ENCODE data around the gene SH3BP2. TPM values are rescaled to one million over a fixed set of nuclear protein-coding genes. Genes with fewer than 3 reads are reported as not detected.

The SH3BP2 gene
- total and polyA plus RNA-seq, 2 donors from 2014 or later, result 27.3 to 128 TPM

DNA sequence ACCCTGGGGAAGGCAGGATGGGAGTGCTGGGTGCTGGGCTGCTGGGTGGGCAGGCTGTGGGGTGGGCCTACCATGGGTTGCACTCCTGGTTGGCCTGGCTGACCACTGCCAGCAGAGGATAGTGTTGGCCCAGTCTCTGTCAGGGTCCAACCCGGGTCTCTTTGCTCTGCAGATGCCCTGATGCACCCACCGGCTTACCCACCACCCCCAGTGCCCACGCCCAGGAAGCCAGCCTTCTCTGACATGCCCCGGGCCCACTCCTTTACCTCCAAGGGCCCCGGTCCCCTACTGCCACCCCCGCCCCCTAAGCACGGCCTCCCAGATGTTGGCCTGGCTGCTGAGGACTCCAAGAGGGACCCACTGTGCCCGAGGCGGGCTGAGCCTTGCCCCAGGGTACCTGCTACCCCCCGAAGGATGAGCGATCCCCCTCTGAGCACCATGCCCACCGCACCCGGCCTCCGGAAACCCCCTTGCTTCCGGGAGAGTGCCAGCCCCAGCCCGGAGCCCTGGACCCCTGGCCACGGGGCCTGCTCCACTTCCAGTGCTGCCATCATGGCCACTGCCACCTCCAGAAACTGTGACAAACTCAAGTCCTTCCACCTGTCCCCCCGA lies 36.5 kb downstream of the SH3BP2 start:
- Histone ChIP-seq H3K27me3 (ENCODE audit: control insufficient read depth, insufficient read depth, low read length) (no peaks in the 10 kb centered on the region), H3K4me1 (ENCODE audit: control insufficient read depth in 2 of 3, insufficient read depth in 2 of 3, low read depth in 1 of 3, low read length in 3 of 3) (no peaks in the 10 kb centered on the region), H3K9ac (ENCODE audit: low read length in 3 of 3) (no peak overlapping the region), H3K9me3 (ENCODE audit: control insufficient read depth in 2 of 3, insufficient read depth in 1 of 3, low read length in 3 of 3) (no peaks in the 10 kb centered on the region), H3K36me3 (ENCODE audit: control insufficient read depth in 2 of 3, insufficient read depth in 3 of 3, low read length in 3 of 3) (peaks cover 7 to 37% (median 32%) of the 10 kb centered on the region in 3 donors), H3K27ac (ENCODE audit: low read depth in 2 of 2, low read length in 2 of 2) (no peak overlapping the region), H3K4me3 (ENCODE audit: low read length in 3 of 3) (no peak overlapping the region)
- FAIRE-seq (no peak), DNase-seq (peak in 2 of 5 donors; percentile 16 to 74)
- intact Hi-C loops (cut with DNase I), result no loop called here
- TF ChIP-seq, protein P1, sequence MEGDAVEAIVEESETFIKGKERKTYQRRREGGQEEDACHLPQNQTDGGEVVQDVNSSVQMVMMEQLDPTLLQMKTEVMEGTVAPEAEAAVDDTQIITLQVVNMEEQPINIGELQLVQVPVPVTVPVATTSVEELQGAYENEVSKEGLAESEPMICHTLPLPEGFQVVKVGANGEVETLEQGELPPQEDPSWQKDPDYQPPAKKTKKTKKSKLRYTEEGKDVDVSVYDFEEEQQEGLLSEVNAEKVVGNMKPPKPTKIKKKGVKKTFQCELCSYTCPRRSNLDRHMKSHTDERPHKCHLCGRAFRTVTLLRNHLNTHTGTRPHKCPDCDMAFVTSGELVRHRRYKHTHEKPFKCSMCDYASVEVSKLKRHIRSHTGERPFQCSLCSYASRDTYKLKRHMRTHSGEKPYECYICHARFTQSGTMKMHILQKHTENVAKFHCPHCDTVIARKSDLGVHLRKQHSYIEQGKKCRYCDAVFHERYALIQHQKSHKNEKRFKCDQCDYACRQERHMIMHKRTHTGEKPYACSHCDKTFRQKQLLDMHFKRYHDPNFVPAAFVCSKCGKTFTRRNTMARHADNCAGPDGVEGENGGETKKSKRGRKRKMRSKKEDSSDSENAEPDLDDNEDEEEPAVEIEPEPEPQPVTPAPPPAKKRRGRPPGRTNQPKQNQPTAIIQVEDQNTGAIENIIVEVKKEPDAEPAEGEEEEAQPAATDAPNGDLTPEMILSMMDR (IDR thresholded peaks at IDR 0.05; ENCODE audit: borderline replicate concordance, extremely low read depth, insufficient read depth), result no peak

DNA sequence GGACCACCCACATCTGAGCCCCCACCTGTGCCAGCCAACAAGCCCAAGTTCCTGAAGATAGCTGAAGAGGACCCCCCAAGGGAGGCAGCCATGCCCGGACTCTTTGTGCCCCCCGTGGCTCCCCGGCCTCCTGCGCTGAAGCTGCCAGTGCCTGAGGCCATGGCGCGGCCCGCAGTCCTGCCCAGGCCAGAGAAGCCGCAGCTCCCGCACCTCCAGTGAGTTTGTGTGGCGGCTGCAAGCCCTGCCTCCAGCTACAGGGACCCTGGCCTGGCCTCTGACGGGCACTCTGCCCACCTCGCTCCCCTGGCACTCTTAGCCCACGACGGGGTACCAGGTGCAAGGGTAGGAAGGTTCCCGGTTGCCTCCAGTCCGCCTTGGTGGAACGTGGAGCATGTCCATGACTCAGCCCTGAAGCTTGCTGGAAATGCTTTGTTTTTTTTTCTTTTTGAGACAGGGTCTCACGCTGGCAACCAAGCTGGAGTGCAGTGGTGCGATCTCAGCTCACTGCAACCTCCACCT lies 37.1 kb downstream of the SH3BP2 start:
- Histone ChIP-seq H3K4me3 (ENCODE audit: low read length in 3 of 3) (no peak overlapping the region), H3K9ac (ENCODE audit: low read length in 3 of 3) (no peak overlapping the region), H3K4me1 (ENCODE audit: control insufficient read depth in 2 of 3, insufficient read depth in 2 of 3, low read depth in 1 of 3, low read length in 3 of 3) (no peaks in the 10 kb centered on the region), H3K27me3 (ENCODE audit: control insufficient read depth, insufficient read depth, low read length) (no peaks in the 10 kb centered on the region), H3K9me3 (ENCODE audit: control insufficient read depth in 2 of 3, insufficient read depth in 1 of 3, low read length in 3 of 3) (no peaks in the 10 kb centered on the region), H3K36me3 (ENCODE audit: control insufficient read depth in 2 of 3, insufficient read depth in 3 of 3, low read length in 3 of 3) (peaks cover 7 to 41% (median 30%) of the 10 kb centered on the region in 3 donors), H3K27ac (ENCODE audit: low read depth in 2 of 2, low read length in 2 of 2) (no peak overlapping the region)
- FAIRE-seq (no peak), DNase-seq (peak in 2 of 5 donors; percentile 26 to 72)
- intact Hi-C loops (cut with DNase I), result no loop called here
- TF ChIP-seq, protein P1 (IDR thresholded peaks at IDR 0.05; ENCODE audit: borderline replicate concordance, extremely low read depth, insufficient read depth), result no peak

DNA sequence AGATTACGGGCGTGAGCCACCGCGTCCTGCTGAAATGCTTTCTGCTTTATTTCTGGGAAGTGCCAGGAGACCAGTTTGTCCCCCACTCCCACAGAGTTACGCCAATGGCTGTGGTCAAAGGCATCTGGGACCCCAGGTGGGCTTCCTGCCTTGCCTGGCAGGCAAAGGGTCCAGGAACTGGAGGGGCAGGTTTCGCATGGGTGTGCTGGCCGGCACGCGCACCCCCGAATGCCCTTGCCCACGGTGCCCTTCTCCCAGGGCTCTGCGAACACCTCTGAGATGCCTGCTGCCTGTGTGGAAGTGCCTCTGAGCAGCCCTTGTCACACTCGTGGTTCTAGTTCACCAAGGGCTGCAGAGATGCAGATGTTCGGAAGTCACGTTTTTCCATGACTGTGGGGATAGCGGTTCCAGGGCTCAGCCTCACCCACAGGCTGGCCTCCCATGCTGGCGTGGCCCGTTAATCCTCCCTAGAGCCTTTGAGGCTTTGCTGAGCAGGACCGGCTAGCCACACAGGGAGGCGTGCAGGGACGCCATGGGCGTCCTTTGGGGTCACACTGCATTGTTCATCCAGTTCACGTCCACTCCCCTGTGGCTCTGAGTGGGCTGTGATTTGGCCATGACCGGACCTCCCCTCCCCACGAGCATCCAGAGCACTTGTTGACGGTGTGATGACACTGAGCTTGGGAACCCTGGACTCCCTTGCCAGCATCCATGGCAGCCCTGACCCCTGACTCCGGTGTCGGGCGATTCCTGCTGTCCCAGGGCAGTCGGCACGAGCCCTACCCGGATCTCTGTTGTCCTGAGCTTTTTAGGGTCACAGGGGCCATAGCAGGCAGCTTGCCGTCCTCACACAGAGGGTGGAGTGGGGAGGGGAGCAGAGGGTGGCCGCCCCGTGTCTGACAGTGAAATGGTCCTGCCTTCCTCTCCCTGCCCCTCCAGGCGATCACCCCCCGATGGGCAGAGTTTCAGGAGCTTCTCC lies 38.0 kb downstream of the SH3BP2 start:
- Histone ChIP-seq H3K27me3 (ENCODE audit: control insufficient read depth, insufficient read depth, low read length) (no peaks in the 10 kb centered on the region), H3K4me3 (ENCODE audit: low read length in 3 of 3) (no peak overlapping the region), H3K9me3 (ENCODE audit: control insufficient read depth in 2 of 3, insufficient read depth in 1 of 3, low read length in 3 of 3) (no peaks in the 10 kb centered on the region), H3K36me3 (ENCODE audit: control insufficient read depth in 2 of 3, insufficient read depth in 3 of 3, low read length in 3 of 3) (peaks cover 7 to 36% (median 21%) of the 10 kb centered on the region in 3 donors), H3K4me1 (ENCODE audit: control insufficient read depth in 2 of 3, insufficient read depth in 2 of 3, low read depth in 1 of 3, low read length in 3 of 3) (no peaks in the 10 kb centered on the region), H3K9ac (ENCODE audit: low read length in 3 of 3) (no peak overlapping the region), H3K27ac (ENCODE audit: low read depth in 2 of 2, low read length in 2 of 2) (no peak overlapping the region)
- FAIRE-seq (no peak), DNase-seq (peak in 1 of 5 donors; percentile 64)
- TF ChIP-seq, protein P1 (IDR thresholded peaks at IDR 0.05; ENCODE audit: borderline replicate concordance, extremely low read depth, insufficient read depth), result no peak
- intact Hi-C loops (cut with DNase I), result no loop called here

Data from kidney (tissue), 14 donors.